GM18907 (cell line): Measurements from ENCODE around the gene NPAS3.

ENCODE experiments used
- ATAC-seq: cut with Tn5 transposase; IDR thresholded peaks from one replicate; pipeline ENCODE4 v1.9.1; 2021; ENCODE audit warnings: mild to moderate bottlenecking, moderate library complexity; ENCODE audit not compliant: unreplicated experiment

Gene NPAS3

GRCh38 chr14:33309106-33309505 is 370.4 kb downstream of the NPAS3 start:
- no peak for ATAC-seq

GRCh38 chr14:33315217-33315616 is 376.5 kb downstream of the NPAS3 start:
- ATAC-seq, result no peak

- ATAC-seq, result no peak
These were observed 377.0 kb downstream of the NPAS3 start for GRCh38 chr14:33315721-33316120.

GRCh38 chr14:33317675-33318074 is 379.0 kb downstream of the NPAS3 start:
- no peak for ATAC-seq

- ATAC-seq, result no peak
These were observed 385.3 kb downstream of the NPAS3 start for GRCh38 chr14:33323979-33324378.

GRCh38 chr14:33331176-33331949 is 392.7 kb downstream of the NPAS3 start:
- no peak for ATAC-seq

GRCh38 chr14:33332497-33332896 is 393.8 kb downstream of the NPAS3 start:
- ATAC-seq, result no peak

- ATAC-seq, result no peak
These were observed 396.7 kb downstream of the NPAS3 start for GRCh38 chr14:33335366-33335765.

- ATAC-seq, result no peak
These were observed 403.8 kb downstream of the NPAS3 start for GRCh38 chr14:33342299-33342974.

- no peak for ATAC-seq
These were observed 404.3 kb downstream of the NPAS3 start for GRCh38 chr14:33343016-33343415.

GRCh38 chr14:33347796-33348195 is 409.1 kb downstream of the NPAS3 start:
- no peak for ATAC-seq

- no peak for ATAC-seq
These were observed 409.8 kb downstream of the NPAS3 start for GRCh38 chr14:33348510-33348909.

- no peak for ATAC-seq
These were observed 411.2 kb downstream of the NPAS3 start for GRCh38 chr14:33349871-33350270.

GRCh38 chr14:33350366-33350990 is 411.8 kb downstream of the NPAS3 start:
- ATAC-seq, result no peak

GRCh38 chr14:33352821-33353220 is 414.1 kb downstream of the NPAS3 start:
- no peak for ATAC-seq

- no peak for ATAC-seq
These were observed 417.5 kb downstream of the NPAS3 start for GRCh38 chr14:33356181-33356580.

- no peak for ATAC-seq
These were observed 418.7 kb downstream of the NPAS3 start for GRCh38 chr14:33357225-33358010.

GRCh38 chr14:33359288-33359881 is 420.7 kb downstream of the NPAS3 start:
- no peak for ATAC-seq

GRCh38 chr14:33362934-33363333 is 424.3 kb downstream of the NPAS3 start:
- no peak for ATAC-seq

GRCh38 chr14:33363682-33364081 is 425.0 kb downstream of the NPAS3 start:
- no peak for ATAC-seq

GRCh38 chr14:33364466-33364865 is 425.8 kb downstream of the NPAS3 start:
- no peak for ATAC-seq
